CD4-positive, alpha-beta T cell (primary cell): ENCODE results near the gene B4GAT1. TPM values are rescaled to one million over a fixed set of nuclear protein-coding genes. Genes with fewer than 3 reads are reported as not detected.
A peak's percentile ranks its signal among the peaks of the same experiment; 100 is the strongest.

Experiments used
- ATAC-seq: fragments of 200-7000 bp; cut with Tn5 transposase; one replicate; pipeline ENCODE4 v1.10.0; 2022; ENCODE audit warnings: mild to moderate bottlenecking; ENCODE audit not compliant: poor library complexity
- CTCF ChIA-PET: fragments of 350-600 bp; sonication (Branson Sonifier 250); formaldehyde crosslinking; loops from one replicate; lab custom pipeline; 2021; ENCODE audit warnings: antibody characterized with exemption, inconsistent platforms; lab: Charles Lee
- POLR2A ChIA-PET: fragments of 350-600 bp; sonication (Branson Sonifier 250); formaldehyde crosslinking; loops from one replicate; lab custom pipeline; 2021; ENCODE audit warnings: antibody characterized with exemption, inconsistent platforms; lab: Charles Lee
- DNase-seq, 14 experiments: peaks; one replicate each; pipeline ENCODE4 v3.0.0-alpha.2; 2013 to 2020; ENCODE audit warnings: mixed read lengths in 2 of 14
- H3K27ac ChIP-seq, 2 donors: one replicate each; pipeline versions ENCODE4 v1.5.1 to v1.7.0; 2013; ENCODE audit warnings: low read length in 2 of 2, low read depth in 1 of 2, mild to moderate bottlenecking in 1 of 2
- H3K27me3 ChIP-seq, 2 experiments: 1 replicate in 1 of 2; 2 replicates in 1 of 2; pipeline versions ENCODE4 v1.6.1 to v1.7.0; 2013; ENCODE audit warnings: low read length in 2 of 2, control low read depth in 1 of 2, mild to moderate bottlenecking in 1 of 2, moderate library complexity in 1 of 2; ENCODE audit not compliant: insufficient read depth in 2 of 2, control insufficient read depth in 1 of 2
- H3K36me3 ChIP-seq: one replicate; pipeline ENCODE4 v1.6.1; 2013; ENCODE audit warnings: low read length, control low read depth; ENCODE audit not compliant: insufficient read depth
- H3K4me1 ChIP-seq: one replicate; pipeline ENCODE4 v1.6.1; 2013; ENCODE audit warnings: low read length, control low read depth; ENCODE audit not compliant: insufficient read depth
- H3K4me3 ChIP-seq: one replicate; pipeline ENCODE4 v1.5.1; 2013; ENCODE audit warnings: mild to moderate bottlenecking, low read length, moderate library complexity
- H3K9me3 ChIP-seq, 2 experiments: 1 replicate in 1 of 2; 2 replicates in 1 of 2; pipeline versions ENCODE4 v1.6.1 to v1.7.0; 2013; ENCODE audit warnings: low read length in 2 of 2, mild to moderate bottlenecking in 2 of 2, control low read depth in 1 of 2, moderate library complexity in 1 of 2; ENCODE audit not compliant: control insufficient read depth in 1 of 2, insufficient read depth in 1 of 2
- H3K27ac Mint-ChIP-seq: one replicate; pipeline ENCODE4 v1.8.0; 2020; ENCODE audit warnings: mixed read lengths
- H3K27me3 Mint-ChIP-seq: one replicate; pipeline ENCODE4 v1.8.0; 2021; ENCODE audit warnings: mixed read lengths
- H3K36me3 Mint-ChIP-seq: one replicate; pipeline ENCODE4 v1.8.0; 2021; ENCODE audit warnings: low read depth, mixed read lengths
- H3K4me1 Mint-ChIP-seq: one replicate; pipeline ENCODE4 v1.8.0; 2021; ENCODE audit warnings: low read depth, mixed read lengths
- H3K4me3 Mint-ChIP-seq: one replicate; pipeline ENCODE4 v1.8.0; 2020; ENCODE audit warnings: mild to moderate bottlenecking, mixed read lengths
- H3K9me3 Mint-ChIP-seq: one replicate; pipeline ENCODE4 v1.8.0; 2020; ENCODE audit warnings: mixed read lengths
- CTCF ChIP-seq: fragments of 200-600 bp; IDR thresholded peaks from one replicate; pipeline ENCODE4 v1.8.0; 2022; ENCODE audit warnings: antibody characterized with exemption, mild to moderate bottlenecking
- intact Hi-C, 2 experiments: fragments of 100-400 bp; cut with DNase I in 1 of 2; cut with micrococcal nuclease in 1 of 2; formaldehyde crosslinking; loops; one replicate each; pipeline versions ENCODE4 v1.15.1 to v1.9.0; 2023 to 2025; cut with DNase I, micrococcal nuclease
- total RNA-seq, 174 experiments: library from RNA in 2 of 174; stranded (reverse) in 2 of 174; gene quantifications; one replicate each; pipeline ENCODE4 v1.2.3 and lab custom pipeline; 2021 to 2026

B4GAT1 gene
- total RNA-seq, 2 experiments from 2014 or later: 1.9 to 2.0 TPM

DNA sequence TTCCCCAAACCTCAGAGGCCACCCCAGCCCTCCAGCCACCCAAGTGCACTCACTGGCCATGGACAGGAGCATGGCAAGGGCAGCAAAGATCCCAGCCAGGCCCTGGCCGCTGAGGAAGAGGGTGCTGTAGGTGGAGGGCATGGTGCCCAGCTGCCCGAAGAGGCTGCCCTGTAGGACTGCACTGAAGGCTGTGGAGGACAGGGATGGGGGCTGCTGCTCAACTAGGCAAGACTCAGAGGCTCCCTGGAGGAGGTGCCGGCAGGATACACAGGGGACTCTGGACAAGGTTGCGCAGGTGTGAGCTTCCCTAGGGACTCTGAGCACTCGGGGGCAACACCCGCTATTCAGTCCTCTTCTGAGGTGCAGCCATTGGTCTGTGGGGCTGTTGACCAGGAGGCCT, 21.1 kb upstream of the B4GAT1 start:
- peaks cover 3% of the 10 kb centered on the region for H3K36me3 ChIP-seq
- no peak overlapping the region for H3K27ac Mint-ChIP-seq
- peak overlapping the region; percentile 30 for H3K4me3 Mint-ChIP-seq
- no peaks in the 10 kb centered on the region for H3K27me3 Mint-ChIP-seq
- ChIA-PET CTCF (no interaction called here), POLR2A (interaction anchor here (0.8 kb wide), 1 partner anchor 21 kb away, joined by 3 read pairs; no protein-coding TSS in a partner anchor)
- H3K4me3 ChIP-seq: no peak overlapping the region
- no peak for TF ChIP-seq CTCF
- no peaks in the 10 kb centered on the region for H3K27me3 ChIP-seq
- DNase-seq (no peak), ATAC-seq (no peak)
- peaks cover 9% of the 10 kb centered on the region for H3K4me1 Mint-ChIP-seq
- H3K9me3 Mint-ChIP-seq: no peaks in the 10 kb centered on the region
- peaks cover 0 to 7% of the 10 kb centered on the region in 2 experiments for H3K9me3 ChIP-seq
- no peak overlapping the region for H3K27ac ChIP-seq
- no peaks in the 10 kb centered on the region for H3K36me3 Mint-ChIP-seq
- intact Hi-C loops: no loop called here
- peaks cover 16% of the 10 kb centered on the region for H3K4me1 ChIP-seq

DNA sequence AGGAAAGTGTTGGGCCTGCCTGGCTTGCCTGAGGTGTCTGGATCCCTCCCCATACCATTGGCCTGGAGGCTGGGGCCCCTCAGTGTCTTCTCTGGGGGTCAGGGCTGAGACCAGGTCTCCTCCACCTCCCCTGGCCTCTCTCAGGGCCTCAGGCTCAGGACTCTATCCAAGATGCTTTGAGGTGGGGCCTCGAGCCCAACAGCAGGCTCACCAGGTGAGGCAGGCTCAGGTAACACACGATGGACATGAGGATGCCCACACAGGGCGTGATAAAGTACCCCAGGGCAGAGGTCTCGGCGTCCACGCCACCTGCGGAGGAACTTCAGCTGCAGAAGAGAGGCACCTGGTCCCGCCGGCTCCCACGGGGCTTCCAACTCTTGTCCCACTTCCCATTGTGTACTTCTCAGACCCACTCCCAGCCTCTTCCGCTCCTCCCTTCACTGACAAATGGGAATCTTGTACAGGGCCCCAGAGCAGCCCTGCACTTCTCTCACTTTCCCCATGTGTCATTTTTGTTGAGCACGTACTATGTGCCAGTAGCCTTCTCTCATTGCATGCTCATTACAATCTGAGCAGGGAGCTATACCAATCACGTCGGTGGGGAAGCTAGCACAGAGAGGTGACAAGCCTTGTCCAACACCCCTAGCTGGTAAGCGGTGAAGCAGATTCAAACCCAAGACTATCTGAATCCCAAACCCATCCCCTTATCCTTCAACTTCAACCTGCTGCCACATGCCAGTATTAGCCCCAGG, 20.3 kb upstream of the B4GAT1 start:
- Histone ChIP-seq H3K4me3 (no peak overlapping the region), H3K27ac (no peak overlapping the region), H3K27me3 (no peaks in the 10 kb centered on the region), H3K36me3 (peaks cover 5% of the 10 kb centered on the region), H3K4me1 (peaks cover 14% of the 10 kb centered on the region), H3K9me3 (peaks cover 0 to 7% of the 10 kb centered on the region in 2 experiments)
- DNase-seq: no peak
- intact Hi-C loops: no loop called here
- H3K27ac Mint-ChIP-seq: no peak overlapping the region
- H3K4me1 Mint-ChIP-seq: peaks cover 6% of the 10 kb centered on the region
- H3K36me3 Mint-ChIP-seq: no peaks in the 10 kb centered on the region
- no peak for ATAC-seq
- no peaks in the 10 kb centered on the region for H3K27me3 Mint-ChIP-seq
- no peak for TF ChIP-seq CTCF
- H3K9me3 Mint-ChIP-seq: no peaks in the 10 kb centered on the region
- CTCF ChIA-PET: no interaction called here
- peak overlapping the region; percentile 30 for H3K4me3 Mint-ChIP-seq
- POLR2A ChIA-PET: interaction anchor here (0.8 kb wide), 1 partner anchor 21 kb away, joined by 3 read pairs; no protein-coding TSS in a partner anchor

DNA sequence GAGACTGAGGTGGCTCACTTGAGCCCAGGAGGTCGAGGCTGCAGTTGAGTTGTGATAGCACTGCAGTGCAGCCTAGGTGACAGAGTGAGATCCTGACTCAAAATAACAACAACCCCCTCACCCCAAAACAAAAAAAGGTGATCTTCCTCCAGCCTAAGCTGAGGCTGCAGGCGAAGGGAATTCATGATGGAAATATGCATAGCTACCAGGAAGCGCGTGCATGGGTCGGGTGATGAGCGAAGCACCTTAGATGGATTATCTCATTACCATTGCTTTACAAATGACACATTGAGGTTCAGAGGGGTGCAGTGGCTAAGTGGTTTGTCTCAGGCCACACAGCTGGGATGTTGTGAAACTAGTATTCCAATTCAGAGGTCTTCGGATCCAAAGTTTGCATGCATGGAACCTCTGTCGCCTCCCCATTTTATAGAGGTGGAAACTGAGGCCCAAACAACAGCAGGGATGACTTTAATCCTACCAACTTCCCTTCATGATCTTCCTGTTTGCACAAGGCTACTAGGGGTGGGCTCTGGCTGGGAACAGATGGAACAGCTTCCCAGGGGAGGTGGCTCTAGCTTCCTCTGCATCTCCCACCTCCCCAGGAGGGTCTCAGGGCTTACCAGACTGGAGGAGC, 19.5 kb upstream of the B4GAT1 start:
- Histone ChIP-seq H3K27ac (no peak overlapping the region), H3K4me3 (no peak overlapping the region), H3K4me1 (peaks cover 7% of the 10 kb centered on the region), H3K36me3 (peaks cover 5% of the 10 kb centered on the region), H3K9me3 (peaks cover 0 to 7% of the 10 kb centered on the region in 2 experiments), H3K27me3 (no peaks in the 10 kb centered on the region)
- no peaks in the 10 kb centered on the region for H3K4me1 Mint-ChIP-seq
- ChIA-PET POLR2A (interaction anchor here (1.4 kb wide), 1 partner anchor 19 kb away, joined by 5 read pairs; the partner anchor contains the start of gene B4GAT1), CTCF (no interaction called here)
- no peak for DNase-seq
- H3K27me3 Mint-ChIP-seq: no peaks in the 10 kb centered on the region
- ATAC-seq: no peak
- intact Hi-C loops: no loop called here
- H3K9me3 Mint-ChIP-seq: no peaks in the 10 kb centered on the region
- TF ChIP-seq CTCF: no peak
- H3K4me3 Mint-ChIP-seq: no peak overlapping the region
- no peaks in the 10 kb centered on the region for H3K36me3 Mint-ChIP-seq
- H3K27ac Mint-ChIP-seq: no peak overlapping the region
